ENCODE data around the gene SPSB3. TPM values are rescaled to one million over a fixed set of nuclear protein-coding genes. Genes with fewer than 3 reads are reported as not detected.

Gene SPSB3
- total RNA-seq, 1 donor from 2014 or later = 51.2 TPM

DNA sequence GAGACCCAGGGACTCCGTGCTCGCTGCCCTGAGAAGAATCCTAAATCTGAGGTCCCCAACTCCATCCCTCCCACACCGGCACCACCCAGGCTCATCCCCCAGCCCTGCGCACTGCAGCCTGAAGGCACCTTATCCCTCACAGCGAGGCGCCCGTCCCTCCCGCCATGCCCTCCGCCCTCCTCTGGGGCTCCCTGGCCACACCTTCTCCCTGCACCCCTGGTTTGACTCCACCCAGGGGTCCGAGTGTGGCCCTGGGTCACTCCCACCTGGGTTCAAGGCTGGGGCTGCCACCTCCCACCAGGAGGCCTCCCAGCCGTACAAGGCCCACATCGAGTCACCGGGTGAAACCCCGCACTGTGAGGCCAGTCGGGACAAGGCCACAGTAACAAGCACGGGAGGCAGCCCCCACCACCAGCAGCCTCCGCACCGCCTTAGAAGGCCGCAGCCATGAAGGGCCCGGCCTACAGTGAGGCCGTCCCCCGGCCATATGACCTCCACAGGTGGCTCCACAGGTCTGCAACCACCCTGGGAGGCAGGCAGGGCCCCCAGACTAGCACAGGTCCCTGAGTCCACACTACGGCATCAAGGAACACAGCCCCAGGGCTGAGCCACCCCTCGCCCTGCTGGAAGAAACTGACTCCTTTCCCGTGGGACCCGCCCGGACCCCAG is 36.0 kb upstream of the SPSB3 start:
- Mint-ChIP-seq H3K27ac (no peak overlapping the region), H3K4me1 (ENCODE audit: unreplicated experiment) (no peaks in the 10 kb centered on the region), H3K9me3 (no peaks in the 10 kb centered on the region), H3K4me3 (no peak overlapping the region), H3K27me3 (no peaks in the 10 kb centered on the region), H3K36me3 (peaks cover 6% of the 10 kb centered on the region)
- DNase-seq (ENCODE audit: extremely low spot score, unreplicated experiment) = no peak
- no peak for TF ChIP-seq CTCF (conservative IDR thresholded peaks at IDR 0.05)

DNA sequence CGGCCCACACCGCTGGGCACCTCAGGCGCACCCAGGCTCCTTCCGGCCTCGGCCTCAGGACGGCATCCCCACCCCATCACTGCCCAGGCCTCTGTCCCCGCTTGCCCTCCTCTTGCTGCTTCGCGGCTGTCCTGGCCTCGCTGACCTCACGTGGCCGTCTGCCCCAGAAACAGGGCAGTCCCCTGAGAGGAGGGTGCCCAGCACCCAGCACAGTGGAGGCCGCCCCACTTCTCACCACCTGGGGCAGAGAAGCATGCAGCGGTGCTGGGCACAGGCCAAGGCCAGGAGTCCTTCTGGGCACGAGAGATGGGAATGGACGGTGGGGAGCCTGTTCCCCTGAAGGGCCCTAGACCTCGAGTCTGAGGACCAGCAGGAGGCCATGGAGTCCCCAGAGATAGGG is 35.3 kb upstream of the SPSB3 start:
- no peaks in the 10 kb centered on the region for H3K27me3 Mint-ChIP-seq
- H3K36me3 Mint-ChIP-seq = peaks cover 6% of the 10 kb centered on the region
- DNase-seq (ENCODE audit: extremely low spot score, unreplicated experiment) = no peak
- no peaks in the 10 kb centered on the region for H3K9me3 Mint-ChIP-seq
- H3K4me3 Mint-ChIP-seq = no peak overlapping the region
- H3K27ac Mint-ChIP-seq = no peak overlapping the region
- H3K4me1 Mint-ChIP-seq (ENCODE audit: unreplicated experiment) = no peaks in the 10 kb centered on the region
- no peak for TF ChIP-seq CTCF (conservative IDR thresholded peaks at IDR 0.05)

DNA sequence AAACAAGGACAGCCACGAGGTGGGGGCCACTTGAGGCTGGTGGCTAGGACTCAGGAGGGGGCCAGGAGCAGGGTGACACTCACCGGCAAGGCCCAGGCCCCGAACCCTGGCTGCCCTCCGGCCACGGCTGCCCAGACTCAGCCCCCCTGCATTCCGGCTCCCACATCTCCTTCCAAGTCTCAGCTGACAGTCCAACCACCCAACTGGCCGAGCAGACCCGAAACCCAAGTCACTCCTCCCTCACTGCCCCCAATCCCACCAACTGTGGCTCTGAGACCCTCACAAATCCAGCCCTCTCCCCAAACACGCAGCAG is 34.9 kb upstream of the SPSB3 start:
- Mint-ChIP-seq H3K27ac (no peak overlapping the region), H3K36me3 (peaks cover 6% of the 10 kb centered on the region), H3K27me3 (no peaks in the 10 kb centered on the region), H3K4me3 (no peak overlapping the region), H3K4me1 (ENCODE audit: unreplicated experiment) (no peaks in the 10 kb centered on the region), H3K9me3 (no peaks in the 10 kb centered on the region)
- no peak for DNase-seq (ENCODE audit: extremely low spot score, unreplicated experiment)
- TF ChIP-seq CTCF (conservative IDR thresholded peaks at IDR 0.05) = no peak

- Mint-ChIP-seq H3K27me3 (no peaks in the 10 kb centered on the region), H3K36me3 (peaks cover 6% of the 10 kb centered on the region), H3K27ac (no peak overlapping the region), H3K4me3 (no peak overlapping the region), H3K9me3 (no peaks in the 10 kb centered on the region), H3K4me1 (ENCODE audit: unreplicated experiment) (no peaks in the 10 kb centered on the region)
- no peak for TF ChIP-seq CTCF (conservative IDR thresholded peaks at IDR 0.05)
- no peak for DNase-seq (ENCODE audit: extremely low spot score, unreplicated experiment)
These were observed 34.3 kb upstream of the SPSB3 start for GRCh38 chr16:1816396-1817275.

DNA sequence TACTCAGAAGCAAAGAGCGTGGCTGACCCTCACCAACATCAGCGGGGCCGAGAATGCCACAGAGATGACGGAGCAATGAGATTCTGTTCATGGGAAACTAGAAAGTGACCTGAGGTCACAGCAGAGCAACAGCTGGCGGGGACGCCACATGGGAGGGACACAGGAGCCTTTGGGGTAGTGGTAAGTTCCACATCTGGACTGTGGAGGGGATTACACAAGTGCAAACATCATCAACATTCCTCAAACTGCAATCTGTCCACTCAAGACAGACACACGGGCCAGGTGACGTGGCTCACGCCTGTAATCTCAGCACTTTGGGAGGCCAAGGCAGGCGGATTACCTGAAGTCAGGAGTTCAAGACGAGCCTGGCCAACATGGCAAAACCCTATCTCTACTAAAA is 33.1 kb upstream of the SPSB3 start:
- DNase-seq (ENCODE audit: extremely low spot score, unreplicated experiment) = no peak
- Mint-ChIP-seq H3K4me1 (ENCODE audit: unreplicated experiment) (no peaks in the 10 kb centered on the region), H3K4me3 (no peak overlapping the region), H3K9me3 (no peaks in the 10 kb centered on the region), H3K36me3 (peaks cover 6% of the 10 kb centered on the region), H3K27me3 (no peaks in the 10 kb centered on the region), H3K27ac (peak overlapping the region; percentile 38)
- no peak for TF ChIP-seq CTCF (conservative IDR thresholded peaks at IDR 0.05)
